Ecto neural progenitor cell (in vitro differentiated cells): ENCODE results near the gene MRPS27.

Experiments used
- DNase-seq: peaks from one replicate; pipeline ENCODE4 v3.0.0-alpha.2; 2018; ENCODE audit warnings: low spot score

The MRPS27 gene

GRCh38 chr5:72231991-72232703 is 87.9 kb downstream of the MRPS27 start:
- no peak for DNase-seq

GRCh38 chr5:72228960-72229359 is 91.1 kb downstream of the MRPS27 start:
- DNase-seq, result no peak

DNA sequence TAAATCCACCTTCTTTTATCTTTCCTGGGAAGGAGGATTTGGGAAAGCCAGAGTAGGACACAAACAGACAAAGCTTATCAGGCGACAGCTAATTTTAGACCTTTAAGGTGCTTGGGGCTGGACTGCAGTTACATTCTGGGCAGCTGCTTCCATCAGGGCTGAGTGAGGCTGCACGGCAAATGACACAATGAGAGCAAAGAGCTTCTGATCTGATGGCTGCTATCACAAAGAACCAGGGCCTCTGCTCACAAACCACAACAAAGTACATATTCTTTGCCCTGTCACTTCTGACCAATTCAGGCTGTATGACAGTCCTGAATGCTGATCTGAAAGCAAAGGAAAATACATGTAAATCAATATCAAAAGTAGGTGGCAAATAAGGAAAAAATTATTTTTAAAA is 93.1 kb downstream of the MRPS27 start:
- DNase-seq, result no peak

- no peak for DNase-seq
Observed at GRCh38 chr5:72225741-72226140, 94.3 kb downstream of the MRPS27 start.

- no peak for DNase-seq
Observed at GRCh38 chr5:72224946-72225463, 95.0 kb downstream of the MRPS27 start.

GRCh38 chr5:72223371-72223770 is 96.7 kb downstream of the MRPS27 start:
- DNase-seq, result no peak

GRCh38 chr5:72222521-72222920 is 97.5 kb downstream of the MRPS27 start:
- no peak for DNase-seq

GRCh38 chr5:72221541-72221940 is 98.5 kb downstream of the MRPS27 start:
- DNase-seq, result no peak

- DNase-seq, result no peak
Observed at GRCh38 chr5:72221099-72221498, 98.9 kb downstream of the MRPS27 start.

DNA sequence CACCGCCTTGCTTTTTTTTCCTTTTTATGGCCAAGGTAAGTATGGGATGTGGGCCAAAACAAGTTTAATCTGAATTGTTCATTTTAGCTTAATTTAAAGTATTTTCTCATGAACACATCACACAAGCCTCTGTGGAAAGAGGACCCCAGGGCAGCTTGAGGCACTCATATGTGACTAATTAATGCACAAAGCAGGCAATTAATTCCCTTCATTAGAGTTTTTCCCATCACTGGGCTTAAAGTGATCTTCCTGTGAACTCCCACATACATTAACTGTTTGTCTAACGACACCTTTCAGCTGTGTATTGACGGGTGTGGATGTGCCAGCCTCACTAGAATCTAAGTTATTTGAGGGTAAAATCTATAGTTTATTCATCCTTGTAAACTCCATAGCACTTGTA is 103.3 kb downstream of the MRPS27 start:
- DNase-seq, result no peak

DNA sequence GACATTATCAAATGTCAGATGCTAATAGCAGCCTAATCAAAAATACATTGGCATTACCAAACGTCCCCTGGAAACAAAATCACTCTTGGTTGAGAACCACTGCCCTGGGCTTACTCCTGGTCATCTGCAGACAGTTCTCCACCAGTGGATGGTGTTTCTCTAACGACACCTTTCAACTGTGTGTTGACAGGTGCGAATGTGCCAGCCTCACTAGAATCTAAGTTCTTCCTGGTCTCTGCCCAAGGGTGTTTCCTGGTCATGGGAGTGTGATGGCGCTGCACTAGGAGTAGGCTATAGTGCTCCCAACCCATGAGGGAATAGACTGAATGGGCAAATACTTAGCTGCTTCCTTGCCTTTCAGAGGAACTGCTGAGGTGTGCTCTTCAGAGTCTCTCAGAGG is 105.9 kb downstream of the MRPS27 start:
- DNase-seq, result no peak

GRCh38 chr5:72213482-72213881 is 106.6 kb downstream of the MRPS27 start:
- no peak for DNase-seq

- DNase-seq, result no peak
Observed at GRCh38 chr5:72212171-72212570, 107.9 kb downstream of the MRPS27 start.

DNA sequence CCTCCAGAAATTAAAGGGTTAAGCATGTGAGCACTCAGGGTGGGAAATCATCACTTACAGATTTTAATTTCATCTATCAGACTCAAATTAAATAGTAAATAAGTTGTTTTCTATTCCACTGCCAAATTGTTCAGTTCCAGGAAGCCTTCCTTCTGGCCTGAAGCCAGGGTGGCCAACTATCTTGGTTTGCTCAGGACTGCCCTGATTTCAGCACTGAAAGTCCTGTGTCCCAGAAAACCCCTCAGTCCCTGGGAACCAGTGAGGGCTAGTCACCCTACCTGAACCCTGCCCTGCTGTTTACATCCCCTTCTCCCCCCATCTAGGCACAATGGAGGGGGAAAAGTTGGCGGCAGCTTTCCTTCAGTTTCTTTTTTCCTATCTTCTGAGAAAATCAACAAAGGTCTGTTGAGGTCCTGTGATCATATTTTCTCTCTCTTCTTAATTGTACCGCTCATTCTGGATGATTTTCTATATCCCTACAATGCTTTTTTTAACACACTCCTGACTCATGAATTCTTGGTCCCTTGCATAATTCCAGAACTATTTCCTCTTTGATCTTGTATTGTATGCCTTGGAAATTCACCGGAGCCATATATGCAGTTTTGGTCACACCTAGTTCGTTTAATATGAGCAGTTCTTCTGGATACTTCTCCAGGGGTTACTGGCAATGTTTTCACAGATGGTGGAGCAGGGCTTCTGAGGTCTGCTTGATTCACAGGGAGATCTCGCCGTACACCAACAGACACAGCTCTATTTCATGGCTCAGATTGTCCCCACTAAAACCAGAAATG is 109.0 kb downstream of the MRPS27 start:
- no peak for DNase-seq

- DNase-seq, result no peak
Observed at GRCh38 chr5:72209147-72210115, 110.6 kb downstream of the MRPS27 start.

DNA sequence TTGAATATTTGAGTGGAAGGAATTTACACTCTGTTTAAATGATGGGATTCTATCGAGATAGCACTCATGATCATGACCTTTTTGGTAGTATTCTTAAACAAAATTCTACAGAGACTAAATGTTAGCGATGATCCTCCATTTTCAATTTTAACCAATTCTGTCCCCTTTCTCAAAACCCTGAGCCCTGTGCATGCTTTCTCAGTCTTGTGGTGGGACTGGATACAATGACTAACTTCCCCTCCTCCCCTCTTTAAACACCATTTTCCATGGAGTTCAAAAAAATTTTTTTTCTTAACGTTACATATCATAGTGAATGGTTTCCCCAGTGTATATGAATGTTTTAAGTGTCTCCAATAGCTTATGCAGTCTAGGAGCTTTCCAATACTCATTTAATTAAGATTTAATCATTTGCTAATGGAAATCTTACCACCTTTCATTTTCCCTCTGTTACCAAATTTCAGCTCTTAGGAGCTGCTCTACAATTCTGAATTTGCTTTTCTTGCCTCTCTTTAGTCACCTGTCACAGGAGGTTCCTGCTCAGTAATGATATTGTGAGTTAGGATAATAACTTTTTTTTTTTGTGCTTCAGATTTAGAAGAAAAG is 111.6 kb downstream of the MRPS27 start:
- no peak for DNase-seq

- DNase-seq, result no peak
Observed at GRCh38 chr5:72206994-72207393, 113.0 kb downstream of the MRPS27 start.

DNA sequence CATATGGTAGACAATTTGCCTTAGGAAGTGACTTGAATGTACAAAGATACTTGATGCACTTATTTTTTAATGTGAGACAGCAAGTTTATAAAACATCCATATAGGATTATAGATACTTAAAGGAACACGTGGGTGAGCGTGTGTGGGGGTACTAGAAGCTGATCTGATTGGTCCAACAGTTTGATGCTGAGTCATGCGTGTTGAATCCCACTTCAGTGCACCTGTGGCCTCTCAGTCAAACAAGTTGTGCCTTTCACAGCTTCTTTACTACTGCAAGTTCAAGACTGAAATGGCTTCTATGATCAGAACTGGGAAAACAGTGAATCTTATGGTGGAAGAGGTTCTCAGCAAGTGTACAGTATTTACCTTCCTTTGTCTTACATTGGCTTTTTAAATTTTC is 113.9 kb downstream of the MRPS27 start:
- no peak for DNase-seq

- no peak for DNase-seq
Observed at GRCh38 chr5:72205431-72206009, 114.5 kb downstream of the MRPS27 start.

GRCh38 chr5:72204946-72205345 is 115.1 kb downstream of the MRPS27 start:
- no peak for DNase-seq

DNA sequence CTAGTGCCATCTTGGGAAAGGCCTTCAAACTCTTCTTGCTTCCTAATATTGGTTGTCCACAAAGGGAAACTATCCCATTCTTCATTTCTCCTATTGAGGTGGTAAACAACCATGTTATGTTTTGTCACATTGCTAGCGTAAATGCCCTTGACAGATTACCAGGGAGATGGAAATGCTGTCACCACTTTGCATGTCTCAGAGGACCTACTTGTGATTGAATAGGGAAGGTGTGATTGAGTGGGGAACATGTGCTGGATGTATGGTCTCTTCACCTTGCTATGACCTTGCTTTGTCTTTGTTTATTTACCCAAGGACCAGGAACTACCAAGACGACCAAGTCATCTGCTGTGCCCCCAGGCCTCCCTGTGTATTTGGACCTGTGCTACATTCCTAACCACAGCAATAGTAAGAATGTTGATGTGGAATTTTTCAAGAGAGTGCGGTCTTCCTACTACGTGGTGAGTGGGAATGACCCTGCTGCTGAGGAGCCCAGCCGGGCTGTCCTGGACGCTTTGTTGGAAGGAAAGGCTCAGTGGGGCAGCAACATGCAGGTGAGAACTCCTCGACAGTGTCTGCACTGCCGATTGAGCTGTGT is 116.7 kb downstream of the MRPS27 start:
- no peak for DNase-seq
